HG02759 (cell line): ENCODE results near the gene TBCK.
"Not testable (repeated sequence)": the region's sequence is repeated elsewhere in the genome, so short reads cannot be mapped to it uniquely, and the experiment has no call there.

Source experiments
- ATAC-seq: cut with Tn5 transposase; IDR thresholded peaks from one replicate; pipeline ENCODE4 v1.9.1; 2021; ENCODE audit warnings: mild to moderate bottlenecking, moderate library complexity; ENCODE audit not compliant: unreplicated experiment

TBCK gene

DNA sequence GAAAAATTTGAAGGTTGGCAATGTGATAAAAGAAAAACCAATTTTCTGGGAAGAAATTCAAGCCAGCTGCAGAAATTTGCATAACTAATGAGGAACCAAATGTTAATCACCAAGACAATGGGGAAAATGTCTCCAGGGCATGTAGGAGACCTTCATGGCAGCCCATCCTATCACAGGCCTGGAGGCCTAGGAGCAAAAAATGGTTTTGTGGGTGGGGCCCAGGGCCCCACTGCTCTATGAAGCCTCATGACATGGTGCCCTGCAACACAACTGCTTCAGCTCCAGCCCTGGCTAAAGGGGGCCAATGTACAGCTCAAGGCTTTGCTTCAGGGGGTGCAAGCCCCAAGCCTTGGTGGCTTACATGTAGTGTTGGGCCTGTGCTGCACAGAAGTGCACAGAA lies 184.0 kb downstream of the TBCK start:
- no peak for ATAC-seq

DNA sequence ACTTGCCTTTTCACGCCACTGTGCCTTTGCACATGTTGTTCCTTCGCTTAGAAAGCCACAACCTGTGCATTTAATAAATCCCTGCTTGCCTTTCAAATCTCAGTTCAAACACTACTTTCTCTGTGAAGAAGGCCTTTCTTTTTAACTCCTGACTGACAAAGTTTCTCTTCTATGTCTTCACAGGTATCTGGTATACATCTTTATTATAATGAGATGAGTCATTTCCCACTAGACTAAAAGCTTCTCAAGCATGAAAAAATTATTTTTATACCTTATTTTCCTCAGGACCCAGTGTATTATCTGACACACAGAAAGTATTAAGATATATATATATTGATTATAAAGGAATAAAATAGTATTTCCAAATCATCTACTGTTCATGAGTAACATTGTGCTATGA lies 189.9 kb downstream of the TBCK start:
- no peak for ATAC-seq

GRCh38 chr4:106119949-106120555 lies 196.0 kb downstream of the TBCK start:
- ATAC-seq, result not testable (repeated sequence)

- no peak for ATAC-seq
Measured at GRCh38 chr4:106116025-106116424, 200.0 kb downstream of the TBCK start.

GRCh38 chr4:106114270-106114669 lies 201.7 kb downstream of the TBCK start:
- no peak for ATAC-seq

DNA sequence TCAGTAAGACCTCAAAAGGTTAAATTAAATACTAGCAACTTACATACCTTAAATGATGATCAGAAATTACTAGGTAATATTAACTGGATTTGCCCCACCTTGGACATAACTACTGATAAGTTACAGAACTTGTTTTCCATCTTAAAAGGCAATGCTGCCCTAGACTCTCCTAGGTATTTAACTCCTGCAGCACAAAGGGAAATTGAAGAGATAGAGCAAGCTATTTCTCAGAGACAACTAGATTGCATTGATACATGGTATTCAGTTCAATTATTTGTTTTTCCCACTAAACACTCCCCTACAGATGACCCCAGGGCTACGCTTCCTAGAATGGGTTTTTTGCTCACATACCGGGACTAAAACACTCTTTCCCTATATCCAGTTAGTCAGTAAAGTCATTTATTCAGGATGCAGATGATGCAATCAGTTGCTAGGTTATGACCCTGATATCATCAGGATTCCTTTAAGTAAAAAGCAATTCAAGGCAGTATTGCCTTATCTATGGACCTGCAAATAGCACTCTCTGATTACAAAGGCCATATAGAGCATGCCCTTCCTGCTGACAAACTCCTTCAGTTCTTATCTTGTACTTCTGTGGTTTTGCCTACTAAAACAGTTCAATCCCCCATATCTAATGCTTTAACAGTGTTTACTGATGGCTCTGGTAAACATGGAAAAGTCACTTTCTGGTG lies 204.1 kb downstream of the TBCK start:
- ATAC-seq, result not testable (repeated sequence)

DNA sequence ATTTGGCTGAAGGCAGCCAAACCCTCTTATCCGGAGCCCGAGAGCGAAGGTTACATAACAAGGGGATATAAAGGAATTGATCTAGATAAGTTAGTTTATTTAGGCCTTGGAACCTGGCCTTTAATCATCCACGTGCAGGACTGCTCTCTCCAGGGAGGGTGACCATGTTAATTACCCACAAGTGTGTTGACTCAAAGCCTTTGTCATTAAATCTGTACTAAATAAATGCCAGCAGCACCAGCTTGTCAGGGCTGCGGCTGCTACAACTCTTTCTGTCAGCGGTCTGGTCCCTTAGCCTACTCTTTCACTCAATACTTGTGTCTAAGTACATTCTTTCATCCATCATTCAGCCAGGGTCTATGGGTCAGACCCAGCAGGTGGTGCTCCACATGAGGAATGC lies 206.1 kb downstream of the TBCK start:
- no peak for ATAC-seq

DNA sequence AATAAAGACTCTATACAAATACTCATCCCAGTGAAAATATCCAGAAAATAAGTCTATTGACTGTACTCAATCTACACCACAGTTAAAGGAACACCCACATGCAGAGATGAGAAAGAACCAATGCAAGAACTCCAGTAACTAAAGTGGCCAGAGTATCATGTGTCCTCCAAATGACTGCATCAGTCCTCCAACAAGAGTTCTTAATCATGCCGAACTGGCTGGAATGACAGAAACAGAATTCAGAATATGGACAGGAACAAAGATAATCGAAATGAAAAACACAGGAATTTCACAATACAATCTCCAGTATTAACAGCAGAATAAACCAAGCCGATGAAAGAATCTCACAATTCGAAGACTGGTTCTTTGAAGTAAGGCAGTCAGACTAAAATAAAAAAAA lies 210.3 kb downstream of the TBCK start:
- no peak for ATAC-seq

GRCh38 chr4:106104276-106104675 lies 211.7 kb downstream of the TBCK start:
- ATAC-seq, result no peak

GRCh38 chr4:106096454-106096853 lies 219.6 kb downstream of the TBCK start:
- ATAC-seq, result no peak

DNA sequence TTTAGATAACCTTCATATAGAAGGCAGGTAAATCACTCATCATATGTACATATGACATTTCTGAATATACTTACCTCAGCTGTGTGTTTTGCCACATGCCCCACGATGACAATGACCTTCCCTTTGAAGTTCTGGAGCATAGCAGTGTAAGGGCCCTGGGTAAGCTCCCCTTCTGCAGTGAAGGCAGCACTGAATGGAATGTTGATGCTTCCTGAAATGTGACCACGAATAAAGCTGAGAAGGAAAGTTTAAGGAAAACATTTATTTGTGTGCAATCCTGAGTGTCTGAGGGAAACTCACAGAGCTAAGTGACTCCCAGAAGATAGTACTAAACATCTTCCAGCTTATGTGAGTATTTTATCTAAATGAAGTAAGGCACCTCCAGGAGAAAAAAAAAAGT lies 220.6 kb downstream of the TBCK start:
- ATAC-seq, result no peak

GRCh38 chr4:106092361-106093040 lies 223.5 kb downstream of the TBCK start:
- ATAC-seq, result no peak

DNA sequence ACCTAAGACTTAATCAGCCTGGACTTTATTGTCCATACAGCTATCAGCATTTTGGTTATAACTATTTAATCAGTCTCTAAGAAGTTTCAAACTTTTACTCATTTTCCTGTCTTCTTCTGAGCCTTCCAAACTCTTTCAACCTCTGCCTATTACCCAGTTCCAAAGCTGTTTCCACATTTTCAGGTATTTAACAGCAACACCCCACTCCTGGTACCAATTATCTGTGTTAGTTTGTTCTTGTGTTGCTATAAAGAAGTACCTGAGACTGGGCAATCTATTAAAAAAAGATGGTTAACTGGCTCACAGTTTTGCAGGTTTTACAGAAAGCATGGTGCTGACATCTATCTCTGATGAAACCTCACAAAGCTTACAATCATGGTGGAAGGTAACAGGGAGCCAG lies 225.2 kb downstream of the TBCK start:
- ATAC-seq, result no peak

DNA sequence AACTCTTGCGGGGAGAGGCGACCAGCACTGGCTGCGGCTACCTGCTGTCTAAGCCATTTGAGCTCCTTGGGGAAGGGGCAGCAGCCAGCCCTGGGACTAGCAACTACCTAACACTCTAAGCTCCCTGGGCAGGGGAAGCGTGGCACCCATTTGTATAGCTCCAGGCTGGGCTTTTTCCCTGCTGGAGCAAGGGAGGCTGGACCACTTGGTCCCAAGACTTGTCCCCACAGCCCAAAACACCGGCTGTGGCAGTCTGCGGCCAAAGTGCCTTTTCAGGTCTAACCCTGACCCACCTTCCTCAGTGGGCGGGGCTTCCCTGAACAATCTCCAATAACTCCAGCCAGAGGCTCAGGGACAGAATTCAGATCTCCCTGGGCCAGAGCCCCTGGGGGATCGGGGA lies 232.9 kb downstream of the TBCK start:
- no peak for ATAC-seq

GRCh38 chr4:106080376-106080775 lies 235.6 kb downstream of the TBCK start:
- no peak for ATAC-seq

DNA sequence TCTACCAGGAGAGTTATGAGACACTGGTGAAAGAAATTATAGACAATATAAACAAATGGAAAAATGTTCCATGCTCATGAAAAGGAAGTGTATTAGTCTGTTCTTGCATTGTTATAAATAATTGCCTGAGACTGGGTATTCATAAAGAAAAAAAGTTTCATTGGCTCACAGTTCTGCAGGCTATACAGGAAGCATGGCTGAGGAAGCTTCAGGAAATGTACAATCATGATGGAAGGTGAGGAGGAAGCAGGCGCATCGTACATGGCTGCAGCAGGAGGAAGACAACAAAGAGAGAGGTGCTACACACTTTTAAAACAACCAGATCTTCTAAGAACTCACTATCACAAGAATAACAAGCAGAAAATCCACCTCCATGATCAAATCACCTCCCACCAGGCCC lies 236.4 kb downstream of the TBCK start:
- ATAC-seq, result no peak

DNA sequence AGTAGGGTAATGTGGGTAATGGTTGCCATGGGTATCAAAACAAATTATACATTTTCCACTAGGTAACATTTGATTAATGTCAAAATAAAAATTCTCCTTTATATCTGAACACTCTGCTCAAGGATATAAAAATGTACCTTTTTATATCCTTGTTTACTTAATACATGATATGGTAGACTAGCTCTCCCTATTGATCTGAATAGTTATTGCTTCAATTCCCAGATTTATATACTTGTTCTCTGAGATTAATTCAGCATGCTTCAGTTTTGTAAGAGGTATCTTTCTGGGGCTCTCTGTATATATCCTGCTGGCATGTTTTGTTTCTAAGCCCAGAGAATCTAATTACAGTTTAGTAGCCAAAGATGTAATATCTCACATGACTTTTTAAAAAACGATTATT lies 251.0 kb downstream of the TBCK start:
- no peak for ATAC-seq

DNA sequence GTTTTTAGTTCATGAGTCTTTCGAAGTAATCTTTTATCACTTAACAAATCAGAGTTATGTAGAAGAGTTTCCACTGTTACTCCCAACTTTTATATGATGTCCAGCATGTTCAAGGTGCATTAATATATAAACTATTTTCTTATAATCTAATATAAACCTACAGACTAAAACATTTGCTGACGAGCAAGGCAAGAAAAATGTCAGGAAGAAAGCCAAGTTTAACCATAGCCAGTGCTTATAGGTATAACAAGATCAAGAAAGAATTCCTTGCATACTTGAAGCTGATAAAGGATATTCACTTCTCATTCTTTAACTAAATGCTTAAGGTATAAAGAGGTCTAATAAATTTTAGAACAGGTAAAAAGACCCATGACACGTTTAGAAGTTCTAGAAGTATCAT lies 253.0 kb downstream of the TBCK start:
- ATAC-seq, result no peak

DNA sequence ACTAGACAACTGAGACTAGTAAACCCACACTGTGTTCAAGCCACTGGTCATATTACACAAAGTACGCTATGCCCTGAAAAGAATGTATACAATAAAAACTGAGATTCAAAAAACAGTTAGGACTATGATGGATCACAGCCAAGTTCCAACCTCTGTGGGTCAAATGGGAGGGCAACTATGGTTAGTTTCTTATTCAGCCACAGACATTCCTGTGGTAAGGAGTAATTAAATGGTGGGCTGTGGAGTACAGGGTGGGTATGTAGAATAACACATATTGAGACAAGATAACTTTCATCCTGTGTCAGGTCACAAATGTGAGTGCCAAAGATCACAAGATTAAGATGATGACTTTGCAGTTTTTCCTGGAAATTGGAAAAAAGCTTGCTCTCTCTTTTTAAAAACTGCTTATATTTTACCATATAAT lies 253.5 kb downstream of the TBCK start:
- no peak for ATAC-seq

- no peak for ATAC-seq
Measured at GRCh38 chr4:106058921-106059320, 257.1 kb downstream of the TBCK start.

- peak; percentile 75 for ATAC-seq
Measured at GRCh38 chr4:106056914-106057313, 259.1 kb downstream of the TBCK start.

- no peak for ATAC-seq
Measured at GRCh38 chr4:106051514-106051913, 264.5 kb downstream of the TBCK start.
